ENCODE measurements around the gene TMEM19. TPM values are rescaled to one million over a fixed set of nuclear protein-coding genes. Genes with fewer than 3 reads are reported as not detected.

Gene TMEM19
- total and polyA plus RNA-seq, 2 experiments from 2014 or later = 6.5 to 14.1 TPM

- TF ChIP-seq ZNF462 (CRISPR knock-in tag; IDR thresholded peaks at IDR 0.05) (no peak), EZH2 (IDR thresholded peaks at IDR 0.05; ENCODE audit: low read depth, unreplicated experiment) (no peak), CREB1 (CRISPR knock-in tag; IDR thresholded peaks at IDR 0.05; ENCODE audit: low read depth) (no peak), REST (IDR thresholded peaks at IDR 0.05; ENCODE audit: unreplicated experiment) (no peak), NANOG (IDR thresholded peaks at IDR 0.05; ENCODE audit: borderline replicate concordance) (no peak), EZH2phosphoT487 (IDR thresholded peaks at IDR 0.05; ENCODE audit: unreplicated experiment) (no peak), ETS1 (IDR thresholded peaks at IDR 0.05) (no peak), ZNF114 (CRISPR knock-in tag; IDR thresholded peaks at IDR 0.05) (no peak)
These were observed 19.0 kb downstream of the TMEM19 start (continued) for GRCh38 chr12:71704920-71705319.
